GM19438 (cell line): ENCODE measurements around the gene ARPC3.
"Not testable (repeated sequence)": the region's sequence is repeated elsewhere in the genome, so short reads cannot be mapped to it uniquely, and the experiment has no call there.

Source experiments
- ATAC-seq: cut with Tn5 transposase; IDR thresholded peaks from one replicate; pipeline ENCODE4 v1.9.1; 2021; ENCODE audit warnings: low read depth; ENCODE audit not compliant: unreplicated experiment

The ARPC3 gene

GRCh38 chr12:110420644-110421043 lies 29.5 kb downstream of the ARPC3 start:
- ATAC-seq = not testable (repeated sequence)

GRCh38 chr12:110417113-110417512 lies 33.0 kb downstream of the ARPC3 start:
- ATAC-seq = not testable (repeated sequence)

- not testable (repeated sequence) for ATAC-seq
Measured at GRCh38 chr12:110410086-110410485, 40.1 kb downstream of the ARPC3 start.

GRCh38 chr12:110405126-110405662 lies 44.9 kb downstream of the ARPC3 start:
- ATAC-seq = not testable (repeated sequence)

GRCh38 chr12:110403976-110404682 lies 46.0 kb downstream of the ARPC3 start:
- ATAC-seq = no peak

- ATAC-seq = peak; percentile 80
Measured at GRCh38 chr12:110403146-110403975, 46.8 kb downstream of the ARPC3 start, which contains the start of gene ANAPC7. Gene ANAPC7, minus strand, starts transcription at chr12:110403708. Its CDS starts 81 bp downstream, at chr12:110403627.
